Esophagus squamous epithelium (tissue), 5 donors: ENCODE measurements around the gene PRKAR1A. TPM values are rescaled to one million over a fixed set of nuclear protein-coding genes. Genes with fewer than 3 reads are reported as not detected.
A peak's percentile ranks its signal among the peaks of the same experiment; 100 is the strongest.

Source experiments
- DNase-seq: peaks from one replicate; lab custom pipeline; 2025; lab: John Stamatoyannopoulos, UW
- H3K27ac ChIP-seq, 4 donors: fragments of 200-600 bp; sonication (generic); one replicate each; pipeline ENCODE4 v1.5.1; 2016 to 2019; ENCODE audit warnings: mild to moderate bottlenecking in 1 of 4
- H3K27me3 ChIP-seq, 4 donors: fragments of 200-600 bp; sonication (generic); 1 replicate in 3 of 4; 2 replicates in 1 of 4; pipeline versions ENCODE4 v1.5.1 to v1.6.0; 2017 to 2021; ENCODE audit warnings: antibody characterized with exemption in 1 of 4
- H3K36me3 ChIP-seq, 3 donors: fragments of 200-600 bp; sonication (generic); one replicate each; pipeline ENCODE4 v1.5.1; 2016 to 2019
- H3K4me1 ChIP-seq, 3 donors: fragments of 200-600 bp; sonication (generic); one replicate each; pipeline ENCODE4 v1.5.1; 2017 to 2019
- H3K4me3 ChIP-seq, 4 donors: fragments of 200-600 bp; sonication (generic); 1 replicate in 3 of 4; 2 replicates in 1 of 4; pipeline ENCODE4 v1.5.1; 2016 to 2019; ENCODE audit warnings: mild to moderate bottlenecking in 2 of 4, moderate library complexity in 1 of 4
- H3K9me3 ChIP-seq, 3 donors: fragments of 200-600 bp; sonication (generic); one replicate each; pipeline ENCODE4 v1.5.1; 2016 to 2019
- POLR2A ChIP-seq, 4 donors: fragments of 450-650 bp; IDR thresholded peaks; one replicate each; pipeline ENCODE4 v1.6.1; 2017; ENCODE audit warnings: antibody characterized with exemption in 4 of 4, mild to moderate bottlenecking in 4 of 4, moderate library complexity in 3 of 4
- WGBS, 2 donors: methylation state at CpG; one replicate each; pipeline ENCODE4 v1.1.5; 2018; 5-methylcytosine and 5-hydroxymethylcytosine counted together
- intact Hi-C: fragments of 100-400 bp; cut with DNase I; formaldehyde crosslinking; loops from one replicate; pipeline ENCODE4 v1.15.0; 2022
- total RNA-seq, 4 donors: library from RNA; depleted of rRNA; stranded (reverse); fragments of >200 nt; gene quantifications; one replicate each; pipeline ENCODE4 v1.1.0, GENCODE V29; 2016
- TF ChIP-seq, protein P1 (sequence below), 6 experiments: fragments of 450-650 bp in 4 of 6; fragments of 200-600 bp in 2 of 6; sonication (generic) in 2 of 6; IDR thresholded peaks; one replicate each; pipeline ENCODE4 v1.5.1; 2016 to 2019; ENCODE audit warnings: antibody characterized with exemption in 6 of 6, mild to moderate bottlenecking in 4 of 6, moderate library complexity in 4 of 6
- donor health status: DM: yes; HTN: yes; CAD: no.

Gene PRKAR1A
- total RNA-seq, 4 donors from 2014 or later = 137 to 195 (median 187) TPM

DNA sequence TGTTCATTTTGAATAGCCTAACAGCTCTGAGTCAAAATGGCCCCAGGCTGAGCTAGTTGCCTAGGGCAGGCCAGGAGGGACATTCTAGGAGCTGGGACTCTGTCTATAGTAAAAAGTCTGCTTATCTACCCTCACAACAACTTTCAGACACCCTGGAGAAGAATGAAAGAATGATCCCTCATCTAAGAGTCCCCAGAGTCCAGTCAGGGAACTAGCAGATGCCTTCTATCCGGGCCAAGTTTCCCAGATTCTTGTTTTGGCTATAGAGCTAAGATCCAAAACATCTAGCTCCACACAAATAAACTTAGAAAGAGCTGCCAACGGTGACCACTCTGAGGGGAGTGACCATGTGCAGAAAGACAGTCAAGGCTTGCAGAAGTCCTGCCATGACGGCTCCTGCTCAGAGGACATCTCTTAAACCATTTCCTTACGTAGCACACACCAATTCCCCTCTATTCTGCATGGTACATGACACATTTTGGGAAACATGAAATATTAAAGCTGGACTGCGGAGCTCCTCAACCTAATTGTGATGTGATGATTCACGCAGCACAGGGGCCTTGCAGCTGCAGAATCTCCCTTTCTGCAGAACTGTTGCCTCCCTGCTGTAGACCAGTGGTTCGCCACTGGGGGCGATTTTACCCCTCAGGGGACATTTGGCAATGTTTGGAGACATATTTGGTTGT lies 64.7 kb downstream of the PRKAR1A start:
- peak overlapping the region; percentile 1 to 71 (median 45) for H3K27ac ChIP-seq
- H3K27me3 ChIP-seq = no peaks in the 10 kb centered on the region
- TF ChIP-seq, protein P1, sequence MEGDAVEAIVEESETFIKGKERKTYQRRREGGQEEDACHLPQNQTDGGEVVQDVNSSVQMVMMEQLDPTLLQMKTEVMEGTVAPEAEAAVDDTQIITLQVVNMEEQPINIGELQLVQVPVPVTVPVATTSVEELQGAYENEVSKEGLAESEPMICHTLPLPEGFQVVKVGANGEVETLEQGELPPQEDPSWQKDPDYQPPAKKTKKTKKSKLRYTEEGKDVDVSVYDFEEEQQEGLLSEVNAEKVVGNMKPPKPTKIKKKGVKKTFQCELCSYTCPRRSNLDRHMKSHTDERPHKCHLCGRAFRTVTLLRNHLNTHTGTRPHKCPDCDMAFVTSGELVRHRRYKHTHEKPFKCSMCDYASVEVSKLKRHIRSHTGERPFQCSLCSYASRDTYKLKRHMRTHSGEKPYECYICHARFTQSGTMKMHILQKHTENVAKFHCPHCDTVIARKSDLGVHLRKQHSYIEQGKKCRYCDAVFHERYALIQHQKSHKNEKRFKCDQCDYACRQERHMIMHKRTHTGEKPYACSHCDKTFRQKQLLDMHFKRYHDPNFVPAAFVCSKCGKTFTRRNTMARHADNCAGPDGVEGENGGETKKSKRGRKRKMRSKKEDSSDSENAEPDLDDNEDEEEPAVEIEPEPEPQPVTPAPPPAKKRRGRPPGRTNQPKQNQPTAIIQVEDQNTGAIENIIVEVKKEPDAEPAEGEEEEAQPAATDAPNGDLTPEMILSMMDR (IDR thresholded peaks at IDR 0.05) = peak in 1 of 6 experiments; percentile 47
- no peak for TF ChIP-seq POLR2A (IDR thresholded peaks at IDR 0.05)
- peaks cover 22 to 62% (median 58%) of the 10 kb centered on the region in 3 donors for H3K4me1 ChIP-seq
- H3K9me3 ChIP-seq = no peaks in the 10 kb centered on the region
- DNase-seq = no peak
- no peak overlapping the region for H3K4me3 ChIP-seq
- 38 to 48% methylated on average over 6 to 8 of the region's 8 CpGs for WGBS, 2 donors
- H3K36me3 ChIP-seq = no peaks in the 10 kb centered on the region
- intact Hi-C loops = no loop called here

DNA sequence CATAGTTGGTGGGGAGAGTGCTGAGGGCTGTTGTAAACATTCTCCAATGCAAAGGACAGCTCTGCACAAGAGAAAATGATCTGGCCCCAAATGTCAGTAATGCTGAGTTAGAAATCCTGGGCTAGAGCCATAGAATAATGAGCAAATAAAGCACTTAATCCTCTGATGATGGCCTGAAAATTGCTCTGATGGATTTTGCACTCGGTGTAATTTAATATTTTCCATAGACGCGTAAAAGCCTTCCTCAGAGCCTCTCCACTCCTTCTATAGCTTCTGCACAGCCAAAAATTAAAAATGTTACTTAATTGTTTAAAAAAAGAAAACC lies 65.2 kb downstream of the PRKAR1A start:
- no peak overlapping the region for H3K4me3 ChIP-seq
- no peaks in the 10 kb centered on the region for H3K36me3 ChIP-seq
- 28 to 44% methylated on average over 3 of the region's 3 CpGs for WGBS, 2 donors
- H3K9me3 ChIP-seq = no peaks in the 10 kb centered on the region
- H3K27ac ChIP-seq = peak overlapping the region; percentile 1 to 71 (median 45)
- no peaks in the 10 kb centered on the region for H3K27me3 ChIP-seq
- intact Hi-C loops = no loop called here
- DNase-seq = no peak
- H3K4me1 ChIP-seq = peaks cover 24 to 67% (median 61%) of the 10 kb centered on the region in 3 donors
- TF ChIP-seq, protein P1 (IDR thresholded peaks at IDR 0.05) = no peak
- TF ChIP-seq POLR2A (IDR thresholded peaks at IDR 0.05) = no peak

DNA sequence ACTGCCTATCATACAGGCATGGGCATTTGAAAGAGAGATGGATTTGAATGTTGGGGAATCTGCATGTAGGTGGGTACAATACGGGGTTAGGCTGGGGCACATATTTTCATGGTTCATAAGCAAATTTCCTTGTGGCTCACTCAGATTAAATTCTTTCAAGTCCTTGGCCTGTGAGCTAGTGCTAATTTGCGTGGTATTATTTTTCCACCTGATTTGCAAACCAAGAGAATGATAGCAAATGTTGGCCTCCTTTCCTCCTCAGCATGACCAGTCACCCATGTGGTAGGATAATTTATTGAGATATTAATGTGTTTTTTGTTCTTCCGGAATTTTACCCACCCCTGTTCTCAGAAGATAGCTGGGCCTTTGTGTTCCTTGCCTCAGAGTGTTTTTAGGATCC lies 66.0 kb downstream of the PRKAR1A start:
- intact Hi-C loops = no loop called here
- no peak overlapping the region for H3K4me3 ChIP-seq
- peaks cover 24 to 75% (median 61%) of the 10 kb centered on the region in 3 donors for H3K4me1 ChIP-seq
- H3K9me3 ChIP-seq = no peaks in the 10 kb centered on the region
- H3K27ac ChIP-seq = peak overlapping the region in 3 of 4 donors; percentile 1 to 59 (median 31)
- WGBS, 2 donors = 69 to 74% methylated on average over 3 of the region's 3 CpGs
- TF ChIP-seq, protein P1 (IDR thresholded peaks at IDR 0.05) = no peak
- TF ChIP-seq POLR2A (IDR thresholded peaks at IDR 0.05) = no peak
- H3K27me3 ChIP-seq = no peaks in the 10 kb centered on the region
- no peaks in the 10 kb centered on the region for H3K36me3 ChIP-seq
- DNase-seq = no peak

DNA sequence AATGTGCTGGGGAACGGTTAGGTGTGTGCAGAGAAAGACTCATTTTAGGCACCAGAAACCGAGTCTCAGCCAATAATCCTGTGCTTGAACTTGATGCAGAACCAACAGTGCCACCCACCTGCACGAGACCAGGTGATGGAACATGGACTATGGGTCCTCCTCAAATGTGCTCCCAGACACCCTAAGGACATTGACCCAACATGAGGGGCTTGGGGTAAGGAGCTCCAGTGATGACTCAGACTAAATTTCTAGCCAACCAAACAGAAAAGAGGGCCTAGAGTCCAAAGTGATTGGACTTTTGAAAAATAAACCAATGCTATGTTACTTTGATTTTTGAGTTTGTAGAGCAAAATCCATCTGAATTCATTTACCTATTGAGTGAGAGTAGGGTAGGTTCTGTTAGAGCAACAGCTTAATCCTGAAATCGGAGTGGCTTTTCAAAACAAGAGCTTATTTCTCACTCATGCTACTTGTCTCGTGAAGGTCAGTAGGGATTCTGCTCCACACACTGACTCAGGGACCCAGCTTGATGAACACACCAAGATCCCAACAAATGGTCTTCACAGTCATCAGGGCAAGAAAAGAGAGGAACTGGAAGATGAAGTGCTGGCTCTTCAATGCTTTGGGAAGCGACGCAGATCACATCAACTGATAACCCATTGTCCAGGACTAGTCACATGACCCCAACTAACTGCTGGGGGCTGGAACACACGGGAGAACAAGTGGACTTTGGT lies 67.1 kb downstream of the PRKAR1A start:
- H3K36me3 ChIP-seq = no peaks in the 10 kb centered on the region
- no peak overlapping the region for H3K4me3 ChIP-seq
- peak overlapping the region; percentile 67 to 89 (median 74) for H3K27ac ChIP-seq
- H3K4me1 ChIP-seq = peaks cover 24 to 76% (median 61%) of the 10 kb centered on the region in 3 donors
- WGBS, 2 donors = 82 to 89% methylated on average over 8 of the region's 8 CpGs
- intact Hi-C loops = no loop called here
- no peak for DNase-seq
- H3K27me3 ChIP-seq = no peaks in the 10 kb centered on the region
- TF ChIP-seq POLR2A (IDR thresholded peaks at IDR 0.05) = no peak
- TF ChIP-seq, protein P1 (IDR thresholded peaks at IDR 0.05) = no peak
- no peaks in the 10 kb centered on the region for H3K9me3 ChIP-seq

DNA sequence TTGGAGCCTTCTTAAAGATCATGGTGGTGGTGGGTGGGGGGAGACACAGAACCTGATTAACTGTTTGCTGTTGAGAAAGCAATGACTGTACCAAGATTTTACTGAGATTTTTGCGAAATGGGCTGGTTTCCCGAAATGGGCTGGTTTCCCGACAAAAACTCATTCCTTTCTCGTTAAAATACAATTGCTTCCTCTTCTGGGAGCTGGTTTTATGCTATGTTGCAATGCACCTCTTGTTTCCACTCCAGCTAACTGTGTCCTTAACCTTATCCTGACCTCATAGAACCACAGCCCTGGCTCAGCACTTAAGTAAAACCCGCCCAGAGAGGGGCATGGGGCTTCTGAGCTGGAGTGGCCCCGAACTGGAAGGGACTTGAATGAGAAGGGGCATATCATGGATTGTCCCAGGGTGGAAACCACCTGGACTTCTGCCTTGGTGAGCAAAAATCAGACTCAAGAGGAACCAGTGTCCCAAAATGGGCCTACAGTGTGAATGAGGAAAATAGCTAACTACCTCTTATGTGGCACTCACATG lies 68.1 kb downstream of the PRKAR1A start:
- 16 to 38% methylated on average over 4 to 5 of the region's 6 CpGs for whole genome bisulfite sequencing, 2 donors
- Histone ChIP-seq H3K4me3 (no peak overlapping the region), H3K27me3 (no peaks in the 10 kb centered on the region), H3K4me1 (peaks cover 31 to 86% (median 61%) of the 10 kb centered on the region in 3 donors), H3K36me3 (no peaks in the 10 kb centered on the region), H3K9me3 (no peaks in the 10 kb centered on the region), H3K27ac (peak overlapping the region; percentile 67 to 89 (median 74))
- intact Hi-C loops = no loop called here
- TF ChIP-seq POLR2A (IDR thresholded peaks at IDR 0.05) = no peak
- TF ChIP-seq, protein P1 (IDR thresholded peaks at IDR 0.05) = no peak
- DNase-seq = no peak
